ENCODE measurements around the gene DUSP7.

DUSP7 gene

DNA sequence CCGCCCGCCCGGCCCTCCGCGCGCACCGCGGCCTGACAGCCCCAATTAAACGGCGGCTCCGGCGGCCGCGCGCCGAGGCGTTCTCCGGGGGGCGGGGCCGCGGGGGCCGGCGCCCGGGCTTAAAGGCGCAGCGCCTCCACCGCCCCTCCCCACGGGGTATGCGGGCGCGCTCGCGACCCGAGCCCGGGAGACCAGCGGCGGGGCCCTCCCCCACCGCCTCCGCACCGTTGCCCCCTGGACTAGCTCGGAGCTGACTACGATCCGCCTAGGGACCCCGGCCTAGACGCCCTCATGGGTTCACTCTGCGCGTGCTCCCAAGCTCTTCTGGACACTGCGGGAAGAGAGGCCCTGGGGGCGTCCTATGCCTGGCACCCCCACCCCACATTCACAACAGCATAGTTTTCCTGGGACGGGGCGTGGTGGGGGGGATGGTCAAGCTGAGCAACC lies at the start of gene DUSP7:
Gene DUSP7, minus strand, starts transcription at position 51 of the 447 bp plus-strand sequence. CDS start 205 bp downstream, outside the sequence.
- peak; percentile 34 to 43 for DNase-seq

DNA sequence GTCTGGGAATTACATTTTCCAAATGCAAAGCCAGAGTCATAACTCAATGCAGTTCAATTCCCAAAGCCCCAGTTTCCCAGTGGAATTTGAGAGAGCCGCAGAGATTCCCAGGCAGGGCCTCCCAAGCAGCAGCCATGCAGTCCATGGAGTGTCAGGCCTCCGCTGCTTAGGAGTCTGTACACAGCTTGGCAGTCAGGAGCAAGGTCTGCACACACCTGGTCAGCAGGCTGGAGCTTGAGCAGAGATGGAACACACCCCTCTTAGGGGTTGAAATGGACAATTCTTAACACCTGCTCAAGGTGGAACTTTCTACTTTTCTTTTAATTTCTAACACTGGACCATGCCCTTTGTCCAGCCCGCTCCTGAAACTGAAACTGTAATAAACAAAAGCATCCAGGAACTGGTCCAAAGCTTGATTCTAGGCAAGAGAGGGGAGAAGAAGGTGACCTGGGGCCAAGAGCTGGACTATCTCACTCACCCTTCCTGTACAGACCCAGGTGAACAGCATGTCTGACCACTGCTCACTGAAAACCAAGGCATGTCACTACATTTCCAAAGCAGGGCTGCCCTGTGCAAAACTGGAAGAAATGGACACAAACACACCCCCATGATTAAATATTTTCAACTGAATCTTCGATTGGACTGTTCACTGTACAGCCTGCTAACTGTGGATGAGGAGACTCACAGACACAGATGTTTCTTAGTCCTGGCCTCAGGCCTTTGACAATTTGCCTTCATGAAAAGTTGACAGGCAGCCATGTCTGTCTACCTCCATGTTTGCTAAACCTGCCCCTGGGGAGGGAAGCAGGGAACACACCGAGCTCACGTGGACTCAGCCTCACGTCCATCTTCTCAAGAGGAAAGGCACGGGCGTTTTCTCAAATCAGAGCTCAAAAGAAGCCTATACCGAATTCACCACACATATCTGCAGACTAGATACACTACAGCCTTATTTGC lies 48.6 kb upstream of the DUSP7 start:
- DNase-seq: no peak

- no peak for DNase-seq
Measured at GRCh38 chr3:52102934-52103333, 46.6 kb upstream of the DUSP7 start.

GRCh38 chr3:52099001-52099401 lies 42.6 kb upstream of the DUSP7 start:
- no peak for DNase-seq

DNA sequence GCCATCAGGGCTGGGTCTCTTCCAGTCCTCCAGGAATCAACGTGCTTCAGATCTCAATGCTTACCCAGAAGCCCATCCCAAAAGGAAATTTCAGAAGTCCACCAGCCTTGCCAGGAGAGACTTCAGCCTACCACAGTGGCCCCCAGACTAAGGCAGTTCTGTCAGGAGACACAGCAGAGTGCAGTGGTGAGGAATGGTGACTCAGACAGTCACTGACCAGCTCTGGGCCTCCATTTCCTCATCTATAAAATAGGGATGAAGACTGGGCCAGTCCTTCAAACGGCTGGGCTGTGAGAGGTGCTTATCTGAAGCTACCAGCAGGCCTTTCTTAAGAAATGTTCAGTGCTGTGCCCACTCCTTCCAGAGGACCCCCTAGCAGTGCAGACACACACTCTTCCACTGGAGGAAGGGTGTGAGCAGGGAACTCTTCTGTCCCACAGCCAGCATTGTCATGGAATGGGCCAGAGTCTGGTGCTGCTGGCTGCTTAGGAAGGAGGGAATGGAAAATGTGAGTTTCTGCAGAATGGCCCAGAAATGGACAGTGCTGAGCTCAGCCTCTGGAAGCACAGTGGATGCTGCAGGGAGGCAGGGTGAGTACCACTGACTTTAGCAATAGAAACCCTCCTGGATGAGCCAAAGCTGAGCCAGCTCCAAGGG lies 41.6 kb upstream of the DUSP7 start:
- DNase-seq: no peak

DNA sequence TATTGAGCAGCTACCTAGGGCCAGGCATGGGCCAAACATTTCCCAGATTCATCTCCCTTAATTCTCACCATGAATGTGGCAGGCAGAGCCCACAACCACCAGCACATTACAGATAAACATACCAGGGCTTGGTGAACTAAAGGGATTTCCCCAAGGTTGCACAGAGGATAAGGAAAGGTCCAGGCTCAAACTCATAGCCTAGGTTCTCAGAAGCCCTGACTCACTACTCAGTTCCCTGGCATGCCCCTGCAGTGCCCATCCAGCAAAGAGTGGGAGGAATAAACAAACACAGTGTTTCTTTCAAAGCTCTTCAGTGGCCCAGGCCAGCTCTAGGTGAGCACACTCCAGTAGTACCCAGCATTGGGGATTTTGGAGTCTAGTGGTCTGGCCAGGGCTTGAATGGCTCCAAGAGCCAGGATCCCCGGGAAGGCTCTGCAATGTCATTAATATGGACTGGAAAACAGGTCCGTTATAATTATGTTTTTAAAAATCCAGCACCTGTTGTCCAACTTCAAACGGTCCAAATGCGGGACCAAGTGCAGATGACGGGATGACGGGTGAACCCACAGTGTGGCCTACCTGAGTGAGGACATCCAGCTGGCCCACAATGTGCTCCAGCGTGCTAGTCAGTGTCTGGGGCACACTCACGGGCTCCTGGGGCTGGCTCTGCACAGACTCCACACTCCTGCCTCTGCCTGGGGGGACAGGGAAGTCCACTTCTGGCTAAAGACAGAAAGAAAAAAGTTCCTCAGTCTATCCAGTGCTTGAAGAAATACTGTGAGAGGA lies 39.8 kb upstream of the DUSP7 start:
- DNase-seq: no peak

GRCh38 chr3:52094571-52095485 lies 38.5 kb upstream of the DUSP7 start:
- DNase-seq: no peak

DNA sequence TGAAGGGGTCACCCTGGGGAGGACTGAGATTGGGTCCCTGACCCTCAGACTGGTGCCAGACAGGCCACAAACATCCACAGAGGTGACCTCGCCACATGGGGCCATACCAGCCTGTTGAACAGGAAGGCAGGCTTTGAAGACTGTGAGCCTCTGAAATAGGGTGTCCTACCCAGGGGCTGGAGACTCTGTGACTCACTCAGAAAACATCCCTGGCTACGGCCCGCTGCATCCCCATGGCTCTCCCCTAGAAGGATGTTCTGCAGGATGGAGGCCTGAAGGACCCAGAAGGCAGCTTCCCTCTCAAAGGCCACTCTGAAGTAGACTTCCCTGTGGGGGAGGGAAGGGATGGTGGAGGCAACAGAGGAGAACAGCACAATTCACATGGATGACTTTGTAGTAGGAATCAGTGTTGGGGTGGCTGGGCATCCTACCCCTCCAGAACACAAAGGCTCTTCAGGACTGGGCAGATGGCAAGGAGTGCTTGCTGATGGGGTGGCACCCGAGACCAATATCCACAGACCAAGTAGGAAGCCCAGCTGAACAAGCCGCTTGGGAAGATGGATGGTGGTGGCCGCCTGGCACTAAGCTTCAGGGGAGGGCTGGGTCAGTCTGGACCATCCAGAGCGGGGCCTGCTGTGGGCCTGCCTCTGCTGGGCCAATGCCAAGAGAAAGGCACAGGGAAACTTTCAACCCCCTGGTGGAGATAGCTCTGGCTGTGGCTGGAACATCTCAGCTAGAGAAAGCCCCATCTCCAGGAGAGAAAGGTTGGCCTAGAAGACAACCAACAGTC lies 37.6 kb upstream of the DUSP7 start:
- no peak for DNase-seq

DNA sequence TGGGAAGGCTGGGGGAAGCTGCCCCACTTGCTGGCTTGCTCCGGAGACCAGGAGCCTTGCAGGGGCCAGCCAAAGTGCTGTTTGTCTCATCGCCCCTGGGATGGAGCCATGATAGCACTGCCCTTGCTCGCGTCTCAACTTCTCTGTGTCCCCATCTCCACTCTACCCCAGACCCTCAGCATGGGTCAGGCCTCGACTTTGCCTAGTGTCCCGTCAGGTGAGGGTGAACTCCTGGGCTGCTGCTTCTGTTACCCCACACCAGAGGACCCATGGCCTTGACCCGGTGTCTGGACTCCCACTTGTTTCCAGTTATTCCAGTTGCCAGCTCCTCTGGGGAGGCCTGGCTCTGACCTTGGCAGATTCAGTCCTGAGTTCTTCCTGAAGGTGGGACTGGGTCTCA lies 36.5 kb upstream of the DUSP7 start:
- DNase-seq: no peak

- no peak for DNase-seq
Measured at GRCh38 chr3:52092271-52092660, 35.9 kb upstream of the DUSP7 start.

DNA sequence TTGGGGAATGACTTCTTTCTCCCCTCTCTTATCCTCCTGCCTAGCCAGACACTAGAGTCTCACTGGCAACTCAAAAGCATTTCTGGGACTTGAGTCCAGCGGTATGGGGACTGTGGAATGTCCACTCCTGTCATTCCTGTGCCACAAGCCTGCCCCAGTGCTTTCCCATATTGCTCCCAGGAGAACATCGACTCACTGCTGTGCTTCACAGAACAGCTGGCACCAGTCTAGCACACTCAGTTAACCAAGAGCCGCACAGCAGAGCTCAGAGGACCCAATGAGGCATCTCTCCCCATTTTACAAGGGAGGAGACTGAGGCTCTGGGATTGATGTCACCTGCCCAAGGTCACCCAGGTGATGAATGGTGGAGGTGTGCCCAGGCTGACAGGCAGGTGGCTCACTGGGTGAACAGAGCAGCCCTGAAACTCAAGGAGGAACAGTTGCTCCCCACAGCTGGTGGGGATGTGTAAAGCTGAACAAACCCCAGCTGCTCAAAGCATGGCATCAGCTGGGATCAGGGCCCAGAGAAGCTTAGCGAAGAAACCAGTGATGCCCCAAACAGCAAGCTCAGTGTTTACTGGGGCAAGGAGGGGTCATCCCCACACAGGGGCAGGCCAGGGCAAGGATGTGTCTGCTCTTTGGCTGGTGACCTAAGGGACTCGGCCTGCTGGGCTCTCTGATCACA lies 35.4 kb upstream of the DUSP7 start:
- no peak for DNase-seq

GRCh38 chr3:52090933-52091468 lies 34.6 kb upstream of the DUSP7 start:
- no peak for DNase-seq

DNA sequence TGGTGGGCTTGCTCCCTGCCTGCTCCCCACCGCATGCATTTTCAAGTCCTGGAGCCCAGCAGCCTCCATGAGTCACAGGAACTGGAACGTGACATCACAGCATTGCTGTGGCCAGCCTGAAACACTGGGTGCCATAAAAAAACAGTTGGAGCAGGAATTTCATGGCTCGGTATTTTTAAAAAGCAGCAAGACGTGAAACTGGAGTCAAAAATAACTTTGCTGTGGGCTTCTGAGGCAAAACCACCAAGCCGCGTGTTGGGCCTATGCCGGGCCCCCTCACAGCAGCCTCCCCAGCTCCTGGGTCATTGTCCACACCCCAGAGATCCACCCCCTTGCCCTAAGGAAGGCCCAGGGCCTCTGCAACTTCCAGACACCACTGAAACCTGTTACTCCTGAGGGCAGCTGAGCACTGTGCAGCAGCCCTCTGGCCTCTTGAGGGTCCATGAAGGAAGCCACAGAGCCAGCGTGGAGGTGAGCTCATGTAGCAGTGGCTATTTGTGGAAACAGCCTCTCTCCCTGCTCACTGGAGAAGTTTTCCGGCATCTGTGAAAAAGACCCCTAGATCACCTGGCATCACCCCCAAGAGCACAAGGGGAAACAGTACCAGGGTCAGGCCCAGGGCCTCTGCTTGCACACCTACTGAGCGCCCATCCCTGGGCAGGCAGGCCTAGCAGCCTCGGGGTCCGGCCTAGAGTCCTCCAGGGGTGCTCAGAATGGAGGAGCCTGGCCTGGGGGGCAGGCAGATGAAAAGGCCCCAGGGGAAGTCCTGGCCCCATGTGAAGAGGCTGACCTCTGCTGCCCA lies 34.0 kb upstream of the DUSP7 start:
- no peak for DNase-seq

GRCh38 chr3:52089691-52090090 lies 33.3 kb upstream of the DUSP7 start:
- DNase-seq: no peak

DNA sequence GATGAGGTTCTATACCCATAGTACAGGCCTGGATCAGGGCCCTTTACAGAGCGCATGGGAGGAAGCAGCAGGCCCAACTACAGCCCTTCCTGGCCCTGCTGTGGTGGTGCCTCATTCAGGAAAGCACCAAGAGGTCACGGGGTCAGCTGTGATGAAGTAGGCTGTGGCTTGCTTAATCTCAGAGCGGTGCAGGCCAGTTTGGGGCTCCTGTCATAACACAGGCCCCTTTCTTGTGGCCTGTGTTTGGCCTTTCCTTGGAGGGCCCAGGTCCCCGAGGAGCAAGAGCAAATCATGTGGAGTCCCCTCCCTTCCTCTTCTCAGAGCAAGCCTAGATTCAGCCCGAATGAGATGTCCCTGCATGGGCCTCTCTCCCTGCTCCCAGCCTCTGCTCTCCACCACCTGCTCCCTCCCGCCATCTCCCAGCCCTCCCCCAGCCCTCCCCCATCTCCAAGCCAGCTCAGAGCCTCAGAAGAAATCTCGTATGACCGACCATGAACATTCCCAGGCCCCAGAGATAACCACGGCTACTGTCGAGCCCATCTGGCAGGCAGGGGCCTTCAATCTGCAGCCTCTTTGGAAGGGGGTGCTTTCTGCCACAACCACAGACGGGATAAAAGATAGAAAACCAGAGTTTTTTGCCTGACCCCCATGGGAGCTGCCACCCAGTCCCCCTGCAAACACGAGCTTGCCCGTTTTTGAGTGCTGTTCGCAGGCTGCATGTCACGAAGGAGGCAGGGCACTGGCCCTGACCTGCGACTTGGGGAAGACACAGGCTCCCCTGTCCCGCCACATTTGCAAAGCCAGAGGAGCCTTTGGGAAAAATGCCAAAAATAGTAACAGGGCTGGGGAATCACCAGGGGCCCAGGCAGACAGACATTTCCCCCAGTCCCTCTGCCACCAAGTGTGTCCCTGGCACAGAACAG lies 32.3 kb upstream of the DUSP7 start:
- DNase-seq: no peak

DNA sequence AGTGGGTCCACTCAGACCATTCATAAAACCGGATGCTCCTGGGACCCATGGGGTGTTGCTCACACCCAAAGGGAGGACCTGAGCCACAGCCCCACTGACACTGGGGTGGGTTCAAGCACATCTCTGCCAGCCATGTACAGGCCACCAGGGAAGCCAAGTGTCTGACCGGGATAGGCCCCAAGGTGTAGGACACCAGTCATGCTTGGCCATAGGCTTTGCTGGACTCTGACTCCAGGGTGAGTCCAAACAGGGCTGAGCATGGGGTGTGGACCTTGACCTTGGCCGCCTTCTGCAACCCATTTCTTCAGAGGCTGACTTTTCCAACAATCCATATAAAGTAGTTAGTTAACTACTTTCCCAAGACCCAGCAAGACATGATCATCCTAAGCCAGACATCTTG lies 31.4 kb upstream of the DUSP7 start:
- no peak for DNase-seq

GRCh38 chr3:52086976-52087663 lies 30.7 kb upstream of the DUSP7 start:
- no peak for DNase-seq

DNA sequence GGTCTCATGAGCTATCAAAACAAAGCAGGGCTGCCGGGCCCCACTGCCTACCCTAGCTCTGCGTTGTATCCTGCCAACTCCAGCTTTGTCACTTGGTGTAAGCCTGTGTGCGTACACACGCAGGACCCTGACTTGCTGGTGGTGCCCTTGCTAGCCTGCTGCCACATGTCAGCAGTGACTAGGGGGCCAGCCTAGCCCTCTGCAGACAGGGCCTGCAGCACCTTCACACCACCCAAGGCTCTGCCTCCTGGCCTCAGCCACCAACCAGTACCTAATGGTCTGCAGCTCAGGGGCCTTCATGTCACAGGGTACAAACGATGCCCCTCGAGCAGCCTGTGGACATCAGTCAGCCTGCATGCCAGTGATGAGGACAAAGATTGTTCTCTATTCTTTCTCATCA lies 30.1 kb upstream of the DUSP7 start:
- DNase-seq: no peak

Data from NCI-H187 (cell line).